SK-N-SH treated with all-trans-retinoic acid at 6 μM for 48 hours (cell line): Measurements from ENCODE around the gene EFEMP1.

Experiments used
- ARNTL ChIP-seq: fragments of 450-650 bp; formaldehyde crosslinking; IDR thresholded peaks from 2 replicates; pipeline ENCODE4 v1.5.0; 2020; ENCODE audit warnings: low read depth, mild to moderate bottlenecking, moderate library complexity, borderline replicate concordance
- ESRRG ChIP-seq: fragments of 250-450 bp; sonication (Bioruptor Pico); IDR thresholded peaks from 2 replicates; pipeline ENCODE4 v1.6.1; 2021; ENCODE audit warnings: mild to moderate bottlenecking
- PATZ1 ChIP-seq: fragments of 250-450 bp; sonication (Bioruptor Pico); IDR thresholded peaks from 2 replicates; pipeline ENCODE4 v1.8.0; 2020; ENCODE audit warnings: mild to moderate bottlenecking, moderate library complexity, borderline replicate concordance
- PPARA ChIP-seq: fragments of 250-450 bp; sonication (Bioruptor Pico); IDR thresholded peaks from 2 replicates; pipeline ENCODE4 v1.5.0; 2020; ENCODE audit warnings: mild to moderate bottlenecking, borderline replicate concordance
- TCF4 ChIP-seq: fragments of 250-450 bp; sonication (Bioruptor Pico); IDR thresholded peaks from 2 replicates; pipeline ENCODE4 v1.8.0; 2021; ENCODE audit warnings: mild to moderate bottlenecking, moderate library complexity, borderline replicate concordance
- TSHZ2 ChIP-seq: fragments of 250-450 bp; sonication (Bioruptor Pico); IDR thresholded peaks from 2 replicates; pipeline ENCODE4 v1.5.0; 2020; ENCODE audit warnings: mild to moderate bottlenecking, moderate library complexity
- ZFP3 ChIP-seq: fragments of 250-450 bp; sonication (Bioruptor Pico); IDR thresholded peaks from 2 replicates; pipeline ENCODE4 v1.5.0; 2020; ENCODE audit warnings: mild to moderate bottlenecking, moderate library complexity
- ZFP30 ChIP-seq: fragments of 450-650 bp; formaldehyde crosslinking; IDR thresholded peaks from 2 replicates; pipeline ENCODE4 v1.5.0; 2022; ENCODE audit warnings: mild to moderate bottlenecking, moderate library complexity
- ZNF70 ChIP-seq: fragments of 450-650 bp; formaldehyde crosslinking; IDR thresholded peaks from 2 replicates; pipeline ENCODE4 v1.5.0; 2020; ENCODE audit warnings: mild to moderate bottlenecking, moderate library complexity

DNA sequence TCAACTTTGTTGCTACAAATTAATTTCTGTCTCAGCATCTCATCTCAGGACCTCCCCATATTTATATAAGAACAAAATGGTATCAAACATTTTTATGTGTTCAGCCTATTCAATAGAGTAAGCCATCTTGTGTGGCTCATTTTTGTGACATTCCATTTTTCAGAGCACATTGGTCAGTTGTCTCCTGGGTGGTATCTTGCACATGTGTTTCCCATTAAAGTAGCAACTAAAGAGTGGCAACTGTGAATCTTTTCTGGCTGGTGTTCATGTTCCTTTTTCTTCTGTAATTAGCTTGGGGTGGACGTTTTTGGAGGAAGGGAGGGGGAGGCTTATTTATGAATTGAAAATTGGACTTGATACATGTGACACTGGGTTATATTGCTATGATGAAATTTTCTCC lies 45.4 kb upstream of the EFEMP1 start:
- TF ChIP-seq ZNF70 (no peak), ESRRG (CRISPR knock-in tag) (no peak), PPARA (CRISPR knock-in tag) (no peak), TCF4 (CRISPR knock-in tag) (no peak), ZFP3 (CRISPR knock-in tag) (no peak), PATZ1 (no peak), TSHZ2 (CRISPR knock-in tag) (no peak), ARNTL (CRISPR knock-in tag) (no peak), ZFP30 (no peak)
